Fibroblast of pulmonary artery (primary cell): Measurements from ENCODE around the gene FKBP10.
"Not testable (repeated sequence)": the region's sequence is repeated elsewhere in the genome, so short reads cannot be mapped to it uniquely, and the experiment has no call there.

ENCODE experiments used
- DNase-seq: peaks from one replicate; pipeline ENCODE4 v3.0.0-alpha.2; 2010; ENCODE audit warnings: low read depth
- H3K4me3 ChIP-seq: replicated peaks from 2 replicates; pipeline ENCODE4 v1.5.1; 2011; ENCODE audit warnings: low read depth, mild to moderate bottlenecking, control low read depth, low read length, moderate library complexity
- TF ChIP-seq, protein P1 (sequence below): IDR thresholded peaks from 2 replicates; pipeline ENCODE4 v1.5.1; 2011; ENCODE audit warnings: mild to moderate bottlenecking, control low read depth, low read length, inconsistent platforms; ENCODE audit errors: missing control alignments

FKBP10 gene

DNA sequence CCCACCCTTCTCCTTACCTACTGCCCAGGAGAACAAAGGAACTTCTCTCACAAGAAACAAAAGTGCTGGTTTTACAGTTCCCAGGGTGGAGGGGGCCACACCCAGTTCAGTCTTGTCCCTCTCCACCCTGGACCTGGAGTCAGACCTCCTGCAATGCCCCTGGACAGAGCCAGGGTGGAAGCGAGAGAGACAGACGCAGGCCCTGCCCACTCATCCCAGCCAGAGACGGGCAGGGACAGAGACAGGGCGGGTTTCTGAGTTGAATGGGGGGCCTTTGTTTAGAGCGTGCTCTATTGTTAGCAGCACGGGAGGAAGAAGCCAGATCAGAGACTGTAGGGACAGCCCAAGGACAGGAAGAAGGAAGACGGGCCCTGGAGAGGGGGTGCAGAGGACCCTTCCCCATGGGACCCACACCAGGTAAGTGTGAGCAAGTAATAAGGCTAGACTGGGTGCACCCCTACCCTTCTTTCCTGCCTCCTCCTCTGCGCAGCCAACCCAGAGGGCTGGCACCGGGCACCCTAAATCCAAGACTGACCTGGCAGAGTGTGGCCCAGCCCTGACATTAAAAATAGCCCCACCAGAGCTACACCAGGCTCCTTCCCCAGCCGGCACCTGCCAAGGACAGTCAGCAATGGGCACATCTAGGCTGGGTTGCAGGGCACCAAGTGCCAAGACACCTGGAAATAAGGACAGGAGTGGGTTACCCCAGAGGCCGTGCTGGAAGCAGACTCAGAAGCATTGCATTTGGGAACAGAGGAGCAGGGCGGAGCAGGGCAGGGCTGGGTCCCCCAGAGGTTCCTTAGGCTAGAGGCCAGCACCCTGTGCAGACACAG lies 37.2 kb upstream of the FKBP10 start:
- no peak overlapping the region for H3K4me3 ChIP-seq
- DNase-seq: no peak
- TF ChIP-seq, protein P1, sequence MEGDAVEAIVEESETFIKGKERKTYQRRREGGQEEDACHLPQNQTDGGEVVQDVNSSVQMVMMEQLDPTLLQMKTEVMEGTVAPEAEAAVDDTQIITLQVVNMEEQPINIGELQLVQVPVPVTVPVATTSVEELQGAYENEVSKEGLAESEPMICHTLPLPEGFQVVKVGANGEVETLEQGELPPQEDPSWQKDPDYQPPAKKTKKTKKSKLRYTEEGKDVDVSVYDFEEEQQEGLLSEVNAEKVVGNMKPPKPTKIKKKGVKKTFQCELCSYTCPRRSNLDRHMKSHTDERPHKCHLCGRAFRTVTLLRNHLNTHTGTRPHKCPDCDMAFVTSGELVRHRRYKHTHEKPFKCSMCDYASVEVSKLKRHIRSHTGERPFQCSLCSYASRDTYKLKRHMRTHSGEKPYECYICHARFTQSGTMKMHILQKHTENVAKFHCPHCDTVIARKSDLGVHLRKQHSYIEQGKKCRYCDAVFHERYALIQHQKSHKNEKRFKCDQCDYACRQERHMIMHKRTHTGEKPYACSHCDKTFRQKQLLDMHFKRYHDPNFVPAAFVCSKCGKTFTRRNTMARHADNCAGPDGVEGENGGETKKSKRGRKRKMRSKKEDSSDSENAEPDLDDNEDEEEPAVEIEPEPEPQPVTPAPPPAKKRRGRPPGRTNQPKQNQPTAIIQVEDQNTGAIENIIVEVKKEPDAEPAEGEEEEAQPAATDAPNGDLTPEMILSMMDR: no peak

- not testable (repeated sequence) for DNase-seq, H3K4me3 ChIP-seq
Observed at GRCh38 chr17:41776262-41776900, 36.4 kb upstream of the FKBP10 start.

GRCh38 chr17:41777157-41777573 lies 35.6 kb upstream of the FKBP10 start:
- DNase-seq: no peak
- TF ChIP-seq, protein P1: peak; percentile 47

GRCh38 chr17:41777574-41778188 lies 35.1 kb upstream of the FKBP10 start:
- H3K4me3 ChIP-seq: no peak overlapping the region
- peak; percentile 99 for DNase-seq
- TF ChIP-seq, protein P1: no peak

More at GRCh38 chr17:41777157-41777573, 35.6 kb upstream of the FKBP10 start:
- H3K4me3 ChIP-seq: no peak overlapping the region

GRCh38 chr17:41779954-41780353 lies 32.9 kb upstream of the FKBP10 start:
- H3K4me3 ChIP-seq: no peak overlapping the region
- TF ChIP-seq, protein P1: no peak
- DNase-seq: no peak

GRCh38 chr17:41781404-41782110 lies 31.2 kb upstream of the FKBP10 start:
- no peak overlapping the region for H3K4me3 ChIP-seq
- DNase-seq: peak; percentile 33
- TF ChIP-seq, protein P1: no peak

DNA sequence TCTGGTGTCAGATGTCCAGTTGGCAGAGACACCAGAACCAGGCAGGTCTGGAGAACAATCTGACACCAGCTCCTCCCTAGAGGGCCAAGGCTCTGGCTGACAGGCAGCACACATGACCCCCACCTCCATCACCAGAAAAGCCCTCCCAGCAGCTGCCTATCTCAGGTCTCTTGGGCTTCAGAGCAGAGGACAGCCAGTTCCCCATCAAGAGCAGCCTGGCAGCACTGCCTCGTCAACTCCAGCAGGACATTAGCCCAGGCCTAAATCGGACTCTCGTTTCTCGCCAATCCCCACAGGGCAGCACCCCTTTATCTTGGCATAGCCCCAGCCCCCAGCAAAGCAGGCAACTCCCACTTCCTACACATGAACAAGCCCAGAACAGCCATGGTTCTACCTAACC lies 30.7 kb upstream of the FKBP10 start:
- TF ChIP-seq, protein P1: no peak
- DNase-seq: no peak

More for the DNA sequence above, 30.7 kb upstream of the FKBP10 start:
- no peak overlapping the region for H3K4me3 ChIP-seq
